HG03025 (cell line): ENCODE measurements around the gene DDX3X.

Source experiments
- ATAC-seq: cut with Tn5 transposase; IDR thresholded peaks from one replicate; pipeline ENCODE4 v1.9.1; 2021; ENCODE audit warnings: mild to moderate bottlenecking, moderate library complexity; ENCODE audit not compliant: unreplicated experiment, low FRiP score

DDX3X gene

GRCh38 chrX:41326431-41326830 is 7.5 kb upstream of the DDX3X start:
- no peak for ATAC-seq

GRCh38 chrX:41327341-41327740 is 6.6 kb upstream of the DDX3X start:
- ATAC-seq: no peak

- ATAC-seq: no peak
These were observed 4.9 kb upstream of the DDX3X start for GRCh38 chrX:41329101-41329500.

- ATAC-seq: no peak
These were observed 2.0 kb upstream of the DDX3X start for GRCh38 chrX:41332005-41332404.

- ATAC-seq: peak; percentile 3
These were observed 1.5 kb upstream of the DDX3X start for GRCh38 chrX:41332408-41333002.

GRCh38 chrX:41333003-41333743 is 789 bp upstream of the DDX3X start:
- ATAC-seq: peak; percentile 39

GRCh38 chrX:41334363-41335197 is 618 bp downstream of the DDX3X start:
- peak; percentile 27 for ATAC-seq

- ATAC-seq: no peak
These were observed 1.4 kb downstream of the DDX3X start for GRCh38 chrX:41335198-41335957.

- no peak for ATAC-seq
These were observed 2.0 kb downstream of the DDX3X start for GRCh38 chrX:41335958-41336331.

- no peak for ATAC-seq
These were observed 2.5 kb downstream of the DDX3X start for GRCh38 chrX:41336447-41336846.

GRCh38 chrX:41337140-41337539 is 3.2 kb downstream of the DDX3X start:
- no peak for ATAC-seq

GRCh38 chrX:41338436-41338835 is 4.5 kb downstream of the DDX3X start:
- no peak for ATAC-seq

- ATAC-seq: no peak
These were observed 5.2 kb downstream of the DDX3X start for GRCh38 chrX:41339148-41339547.

GRCh38 chrX:41344053-41344452 is 10.1 kb downstream of the DDX3X start:
- no peak for ATAC-seq

- ATAC-seq: no peak
These were observed 13.2 kb downstream of the DDX3X start for GRCh38 chrX:41347186-41347585.

GRCh38 chrX:41348551-41348950 is 14.6 kb downstream of the DDX3X start:
- ATAC-seq: no peak

GRCh38 chrX:41350150-41350975 is 16.4 kb downstream of the DDX3X start:
- ATAC-seq: no peak

GRCh38 chrX:41350976-41351569 is 17.1 kb downstream of the DDX3X start:
- no peak for ATAC-seq

- no peak for ATAC-seq
These were observed 18.0 kb downstream of the DDX3X start for GRCh38 chrX:41351923-41352322.
